HCT116 (cell line): ENCODE data around the gene SPESP1. TPM values are rescaled to one million over a fixed set of nuclear protein-coding genes. Genes with fewer than 3 reads are reported as not detected.

Experiments
- ATAC-seq: fragments of 200-7000 bp; cut with Tn5 transposase; 2 replicates; pipeline ENCODE4 v1.9.1; 2020; ENCODE audit warnings: mild to moderate bottlenecking, moderate library complexity
- BruUV-seq: library from RNA; stranded (reverse); fragments of 400-500 nt; replicated peaks from 2 replicates; lab custom pipeline; 2021; lab: Mats Ljungman, UMichigan
- CTCF ChIA-PET: fragments of 300-600 bp; sonication (Branson Sonifier 250); formaldehyde crosslinking; loops from one replicate; lab custom pipeline; 2021; ENCODE audit warnings: antibody characterized with exemption; lab: Charles Lee
- POLR2A ChIA-PET: fragments of 300-600, 350-600 bp; sonication (Branson Sonifier 250); formaldehyde crosslinking; loops from one replicate; lab custom pipeline; 2021; ENCODE audit warnings: antibody characterized with exemption; lab: Charles Lee
- RAD21 ChIA-PET, 2 experiments: fragments of 300-600 bp; sonication (Branson Sonifier 250); formaldehyde crosslinking; loops; one replicate each; lab custom pipeline; 2023; ENCODE audit warnings: low total read pairs in 2 of 2; ENCODE audit not compliant: uncharacterized antibody in 2 of 2, unreplicated experiment in 2 of 2, low non-redundant PET in 1 of 2; lab: Charles Lee
- DNase-seq: peaks from one replicate; pipeline ENCODE4 v3.0.0-alpha.2; 2010; ENCODE audit warnings: low read depth, low spot score
- H2AFZ ChIP-seq: fragments of 200-600 bp; shearing (Covaris generic), sonication (generic); 2 replicates; pipeline ENCODE4 v1.6.1; 2017; ENCODE audit warnings: low read depth, mixed run types, mixed read lengths, antibody characterized with exemption, low read length; ENCODE audit not compliant: poor library complexity, severe bottlenecking
- H3K27ac ChIP-seq: 2 replicates; pipeline ENCODE4 v1.5.1; 2012; ENCODE audit warnings: low read depth, low read length
- H3K27me3 ChIP-seq: fragments of 200-600 bp; sonication (generic); 2 replicates; pipeline ENCODE4 v1.6.1; 2016; ENCODE audit warnings: mixed run types, low read length, mixed read lengths; ENCODE audit not compliant: insufficient read depth
- H3K36me3 ChIP-seq, 2 experiments: fragments of 200-500 bp in 1 of 2; fragments of 200-600 bp in 1 of 2; sonication (Bioruptor generic) in 1 of 2; sonication (generic) in 1 of 2; 2 replicates each; pipeline versions ENCODE4 v1.5.1 to v1.6.1; 2014 to 2016; ENCODE audit warnings: low read length in 2 of 2, inconsistent platforms in 1 of 2, mixed read lengths in 1 of 2, mixed run types in 1 of 2; ENCODE audit not compliant: insufficient read depth in 2 of 2, control insufficient read depth in 1 of 2
- H3K4me1 ChIP-seq, 2 experiments: fragments of 200-600 bp in 1 of 2; sonication (generic) in 1 of 2; 2 replicates each; pipeline versions ENCODE4 v1.5.1 to v1.6.1; 2012 to 2017; ENCODE audit warnings: low read length in 2 of 2, inconsistent platforms in 1 of 2, mild to moderate bottlenecking in 1 of 2, mixed read lengths in 1 of 2, mixed run types in 1 of 2, moderate library complexity in 1 of 2; ENCODE audit not compliant: insufficient read depth in 2 of 2, control insufficient read depth in 1 of 2
- H3K4me2 ChIP-seq: fragments of 200-600 bp; sonication (generic); 2 replicates; pipeline ENCODE4 v1.6.1; 2017; ENCODE audit warnings: mixed run types, low read length, mixed read lengths
- H3K4me3 ChIP-seq, 2 experiments: fragments of 200-600 bp in 1 of 2; sonication (generic) in 1 of 2; replicated peaks in 1 of 2; 2 replicates each; pipeline ENCODE4 v1.5.1; 2011 to 2016; ENCODE audit warnings: low read length in 2 of 2, control low read depth in 1 of 2, low read depth in 1 of 2, mild to moderate bottlenecking in 1 of 2, mixed read lengths in 1 of 2, mixed run types in 1 of 2
- H3K79me2 ChIP-seq: fragments of 200-600 bp; sonication (generic); 2 replicates; pipeline ENCODE4 v1.6.1; 2017; ENCODE audit warnings: mild to moderate bottlenecking, mixed run types, low read length, moderate library complexity, mixed read lengths; ENCODE audit not compliant: insufficient read depth
- H3K9ac ChIP-seq: fragments of 200-600 bp; sonication (generic); 2 replicates; pipeline ENCODE4 v1.6.1; 2016; ENCODE audit warnings: low read length, mixed read lengths
- H3K9me2 ChIP-seq: fragments of 200-600 bp; sonication (generic), shearing (Covaris generic); 2 replicates; pipeline ENCODE4 v1.6.1; 2017; ENCODE audit warnings: mixed run types, mild to moderate bottlenecking, moderate library complexity; ENCODE audit not compliant: insufficient read depth
- H3K9me3 ChIP-seq, 2 experiments: fragments of 200-500 bp in 1 of 2; fragments of 200-600 bp in 1 of 2; sonication (Bioruptor generic) in 1 of 2; sonication (generic) in 1 of 2; 2 replicates each; pipeline ENCODE4 v1.6.1; 2014 to 2017; ENCODE audit warnings: low read length in 2 of 2, mixed read lengths in 2 of 2, inconsistent platforms in 1 of 2, low read depth in 1 of 2, mild to moderate bottlenecking in 1 of 2, mixed run types in 1 of 2, moderate library complexity in 1 of 2; ENCODE audit not compliant: control insufficient read depth in 1 of 2, insufficient read depth in 1 of 2
- H4K20me1 ChIP-seq: fragments of 200-600 bp; sonication (generic), shearing (Covaris generic); 2 replicates; pipeline ENCODE4 v1.6.1; 2017; ENCODE audit warnings: mixed run types, mild to moderate bottlenecking, moderate library complexity; ENCODE audit not compliant: insufficient read depth
- CEBPB ChIP-seq: IDR thresholded peaks from 2 replicates; pipeline ENCODE4 v1.6.1; 2012; ENCODE audit warnings: low read depth
- EGR1 ChIP-seq: IDR thresholded peaks from 2 replicates; pipeline ENCODE4 v1.6.1; 2012; ENCODE audit warnings: low read depth
- ELF1 ChIP-seq: IDR thresholded peaks from 2 replicates; pipeline ENCODE4 v1.6.1; 2012; ENCODE audit warnings: low read depth, borderline replicate concordance
- EZH2 ChIP-seq: fragments of 200-600 bp; sonication (generic); IDR thresholded peaks from 2 replicates; pipeline ENCODE4 v1.6.1; 2017; ENCODE audit warnings: antibody characterized with exemption, mixed run types
- EZH2phosphoT487 ChIP-seq: fragments of 200-600 bp; IDR thresholded peaks from 2 replicates; pipeline ENCODE4 v1.6.1; 2018; ENCODE audit warnings: antibody characterized with exemption, borderline replicate concordance
- FOSL1 ChIP-seq: IDR thresholded peaks from 2 replicates; pipeline ENCODE4 v1.6.1; 2012; ENCODE audit warnings: low read depth
- POLR2A ChIP-seq: IDR thresholded peaks from 2 replicates; pipeline ENCODE4 v1.7.0; 2011; ENCODE audit warnings: borderline replicate concordance; ENCODE audit not compliant: insufficient read depth, insufficient read length; ENCODE audit errors: extremely low read depth
- POLR2AphosphoS5 ChIP-seq: IDR thresholded peaks from 2 replicates; pipeline ENCODE4 v1.6.1; 2011; ENCODE audit warnings: mild to moderate bottlenecking, low read depth, low read length, moderate library complexity
- SIN3A ChIP-seq: IDR thresholded peaks from 2 replicates; pipeline ENCODE4 v1.6.1; 2012; ENCODE audit warnings: low read depth
- SRF ChIP-seq: IDR thresholded peaks from 2 replicates; pipeline ENCODE4 v1.6.1; 2012; ENCODE audit warnings: low read depth
- YY1 ChIP-seq: IDR thresholded peaks from 2 replicates; pipeline ENCODE4 v1.6.1; 2011; ENCODE audit warnings: low read length, low read depth, moderate library complexity, mild to moderate bottlenecking; ENCODE audit not compliant: insufficient replicate concordance; ENCODE audit errors: extremely low read depth
- ZFX ChIP-seq: fragments of 450-650 bp; IDR thresholded peaks from 2 replicates; pipeline ENCODE4 v1.6.1; 2017
- ZNF274 ChIP-seq: fragments of 200-500 bp; sonication (Bioruptor generic); IDR thresholded peaks from 2 replicates; pipeline ENCODE4 v1.6.1; 2014; ENCODE audit warnings: mild to moderate bottlenecking, low read depth, low read length, inconsistent platforms
- intact Hi-C: fragments of 100-400 bp; cut with micrococcal nuclease; formaldehyde crosslinking; loops from 2 replicates; pipeline ENCODE4 v1.10.0; 2022
- total RNA-seq: library from RNA; stranded (reverse); gene quantifications from one replicate; pipeline ENCODE4 v1.2.1, GENCODE V29; 2021; ENCODE audit not compliant: unreplicated experiment
- TF ChIP-seq, protein P1 (sequence below), 3 experiments: fragments of 200-600 bp in 1 of 3; sonication (generic) in 1 of 3; IDR thresholded peaks in 2 of 3; conservative IDR thresholded peaks in 1 of 3; 2 replicates each; pipeline ENCODE4 v1.5.1; 2012 to 2017; ENCODE audit warnings: low read depth in 2 of 3, low read length in 2 of 3, antibody characterized with exemption in 1 of 3, borderline replicate concordance in 1 of 3, control low read depth in 1 of 3, mild to moderate bottlenecking in 1 of 3, mixed read lengths in 1 of 3, mixed run types in 1 of 3, moderate library complexity in 1 of 3; ENCODE audit not compliant: insufficient read depth in 1 of 3
- TF ChIP-seq, protein P2 (sequence below): IDR thresholded peaks from 2 replicates; pipeline ENCODE4 v1.6.1; 2012
- TF ChIP-seq, protein P3 (sequence below): IDR thresholded peaks from 2 replicates; pipeline ENCODE4 v1.6.1; 2012; ENCODE audit warnings: low read depth
- TF ChIP-seq, protein P4 (sequence below): IDR thresholded peaks from 2 replicates; pipeline ENCODE4 v1.6.1; 2011; ENCODE audit warnings: mild to moderate bottlenecking, low read length, moderate library complexity; ENCODE audit not compliant: insufficient replicate concordance; ENCODE audit errors: extremely low read depth

SPESP1 gene
- total RNA-seq, 1 experiment from 2014 or later: not detected

- RAD21 ChIA-PET: no interaction called here
- Histone ChIP-seq H3K4me3 (no peak overlapping the region), H3K9ac (no peak overlapping the region), H4K20me1 (no peaks in the 10 kb centered on the region), H3K36me3 (no peaks in the 10 kb centered on the region), H3K9me2 (no peaks in the 10 kb centered on the region), H3K79me2 (no peaks in the 10 kb centered on the region), H3K27ac (no peak overlapping the region), H3K4me2 (no peak overlapping the region), H3K9me3 (no peaks in the 10 kb centered on the region), H3K27me3 (no peaks in the 10 kb centered on the region), H2AFZ (no peak overlapping the region), H3K4me1 (no peaks in the 10 kb centered on the region)
- CTCF ChIA-PET: no interaction called here
- TF ChIP-seq POLR2A (no peak), SRF (no peak), EGR1 (no peak), POLR2AphosphoS5 (no peak), EZH2 (no peak), YY1 (no peak), ELF1 (no peak), CEBPB (no peak), ZNF274 (no peak), EZH2phosphoT487 (no peak), FOSL1 (no peak), SIN3A (no peak), ZFX (no peak)
- TF ChIP-seq, protein P1, sequence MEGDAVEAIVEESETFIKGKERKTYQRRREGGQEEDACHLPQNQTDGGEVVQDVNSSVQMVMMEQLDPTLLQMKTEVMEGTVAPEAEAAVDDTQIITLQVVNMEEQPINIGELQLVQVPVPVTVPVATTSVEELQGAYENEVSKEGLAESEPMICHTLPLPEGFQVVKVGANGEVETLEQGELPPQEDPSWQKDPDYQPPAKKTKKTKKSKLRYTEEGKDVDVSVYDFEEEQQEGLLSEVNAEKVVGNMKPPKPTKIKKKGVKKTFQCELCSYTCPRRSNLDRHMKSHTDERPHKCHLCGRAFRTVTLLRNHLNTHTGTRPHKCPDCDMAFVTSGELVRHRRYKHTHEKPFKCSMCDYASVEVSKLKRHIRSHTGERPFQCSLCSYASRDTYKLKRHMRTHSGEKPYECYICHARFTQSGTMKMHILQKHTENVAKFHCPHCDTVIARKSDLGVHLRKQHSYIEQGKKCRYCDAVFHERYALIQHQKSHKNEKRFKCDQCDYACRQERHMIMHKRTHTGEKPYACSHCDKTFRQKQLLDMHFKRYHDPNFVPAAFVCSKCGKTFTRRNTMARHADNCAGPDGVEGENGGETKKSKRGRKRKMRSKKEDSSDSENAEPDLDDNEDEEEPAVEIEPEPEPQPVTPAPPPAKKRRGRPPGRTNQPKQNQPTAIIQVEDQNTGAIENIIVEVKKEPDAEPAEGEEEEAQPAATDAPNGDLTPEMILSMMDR (IDR thresholded peaks at IDR 0.05 in 2 of 3, conservative IDR thresholded peaks at IDR 0.05 in 1 of 3; ENCODE audit: borderline replicate concordance in 1 of 3, insufficient read depth in 1 of 3, low read depth in 2 of 3, low read length in 2 of 3): no peak
- TF ChIP-seq, protein P2, sequence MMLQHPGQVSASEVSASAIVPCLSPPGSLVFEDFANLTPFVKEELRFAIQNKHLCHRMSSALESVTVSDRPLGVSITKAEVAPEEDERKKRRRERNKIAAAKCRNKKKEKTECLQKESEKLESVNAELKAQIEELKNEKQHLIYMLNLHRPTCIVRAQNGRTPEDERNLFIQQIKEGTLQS: no peak
- TF ChIP-seq, protein P3, sequence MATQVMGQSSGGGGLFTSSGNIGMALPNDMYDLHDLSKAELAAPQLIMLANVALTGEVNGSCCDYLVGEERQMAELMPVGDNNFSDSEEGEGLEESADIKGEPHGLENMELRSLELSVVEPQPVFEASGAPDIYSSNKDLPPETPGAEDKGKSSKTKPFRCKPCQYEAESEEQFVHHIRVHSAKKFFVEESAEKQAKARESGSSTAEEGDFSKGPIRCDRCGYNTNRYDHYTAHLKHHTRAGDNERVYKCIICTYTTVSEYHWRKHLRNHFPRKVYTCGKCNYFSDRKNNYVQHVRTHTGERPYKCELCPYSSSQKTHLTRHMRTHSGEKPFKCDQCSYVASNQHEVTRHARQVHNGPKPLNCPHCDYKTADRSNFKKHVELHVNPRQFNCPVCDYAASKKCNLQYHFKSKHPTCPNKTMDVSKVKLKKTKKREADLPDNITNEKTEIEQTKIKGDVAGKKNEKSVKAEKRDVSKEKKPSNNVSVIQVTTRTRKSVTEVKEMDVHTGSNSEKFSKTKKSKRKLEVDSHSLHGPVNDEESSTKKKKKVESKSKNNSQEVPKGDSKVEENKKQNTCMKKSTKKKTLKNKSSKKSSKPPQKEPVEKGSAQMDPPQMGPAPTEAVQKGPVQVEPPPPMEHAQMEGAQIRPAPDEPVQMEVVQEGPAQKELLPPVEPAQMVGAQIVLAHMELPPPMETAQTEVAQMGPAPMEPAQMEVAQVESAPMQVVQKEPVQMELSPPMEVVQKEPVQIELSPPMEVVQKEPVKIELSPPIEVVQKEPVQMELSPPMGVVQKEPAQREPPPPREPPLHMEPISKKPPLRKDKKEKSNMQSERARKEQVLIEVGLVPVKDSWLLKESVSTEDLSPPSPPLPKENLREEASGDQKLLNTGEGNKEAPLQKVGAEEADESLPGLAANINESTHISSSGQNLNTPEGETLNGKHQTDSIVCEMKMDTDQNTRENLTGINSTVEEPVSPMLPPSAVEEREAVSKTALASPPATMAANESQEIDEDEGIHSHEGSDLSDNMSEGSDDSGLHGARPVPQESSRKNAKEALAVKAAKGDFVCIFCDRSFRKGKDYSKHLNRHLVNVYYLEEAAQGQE: no peak
- TF ChIP-seq, protein P4, sequence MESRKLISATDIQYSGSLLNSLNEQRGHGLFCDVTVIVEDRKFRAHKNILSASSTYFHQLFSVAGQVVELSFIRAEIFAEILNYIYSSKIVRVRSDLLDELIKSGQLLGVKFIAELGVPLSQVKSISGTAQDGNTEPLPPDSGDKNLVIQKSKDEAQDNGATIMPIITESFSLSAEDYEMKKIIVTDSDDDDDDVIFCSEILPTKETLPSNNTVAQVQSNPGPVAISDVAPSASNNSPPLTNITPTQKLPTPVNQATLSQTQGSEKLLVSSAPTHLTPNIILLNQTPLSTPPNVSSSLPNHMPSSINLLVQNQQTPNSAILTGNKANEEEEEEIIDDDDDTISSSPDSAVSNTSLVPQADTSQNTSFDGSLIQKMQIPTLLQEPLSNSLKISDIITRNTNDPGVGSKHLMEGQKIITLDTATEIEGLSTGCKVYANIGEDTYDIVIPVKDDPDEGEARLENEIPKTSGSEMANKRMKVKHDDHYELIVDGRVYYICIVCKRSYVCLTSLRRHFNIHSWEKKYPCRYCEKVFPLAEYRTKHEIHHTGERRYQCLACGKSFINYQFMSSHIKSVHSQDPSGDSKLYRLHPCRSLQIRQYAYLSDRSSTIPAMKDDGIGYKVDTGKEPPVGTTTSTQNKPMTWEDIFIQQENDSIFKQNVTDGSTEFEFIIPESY: no peak
- no TSS peak for BruUV-seq
- POLR2A ChIA-PET: no interaction called here
- no peak for ATAC-seq
- no peak for DNase-seq
- intact Hi-C loops: no loop called here
These were observed 48.7 kb downstream of the SPESP1 start for GRCh38 chr15:68979006-68979405.
